Activated CD4-positive, alpha-beta memory T cell treated with anti-CD3 and anti-CD28 coated beads, Interleukin-2, amount 10 ng/mL, durations not matched to agents 7 days and 5 days (primary cell): ENCODE data around the gene USP10. TPM values are rescaled to one million over a fixed set of nuclear protein-coding genes. Genes with fewer than 3 reads are reported as not detected.

ENCODE experiments used
- CTCF ChIA-PET: fragments of 350-600 bp; sonication (Branson Sonifier 250); formaldehyde crosslinking; loops from one replicate; lab custom pipeline; 2021; ENCODE audit warnings: antibody characterized with exemption, inconsistent platforms; lab: Charles Lee
- POLR2A ChIA-PET: fragments of 350-600 bp; sonication (Branson Sonifier 250); formaldehyde crosslinking; loops from one replicate; lab custom pipeline; 2021; ENCODE audit warnings: antibody characterized with exemption; lab: Charles Lee
- DNase-seq: peaks from one replicate; pipeline ENCODE4 v3.0.0-alpha.2; 2020
- H3K27ac Mint-ChIP-seq: one replicate; pipeline ENCODE4 v1.8.0; 2021; ENCODE audit warnings: mild to moderate bottlenecking, mixed read lengths
- H3K27me3 Mint-ChIP-seq: one replicate; pipeline ENCODE4 v1.8.0; 2021; ENCODE audit warnings: mixed read lengths
- H3K36me3 Mint-ChIP-seq: one replicate; pipeline ENCODE4 v1.8.0; 2021; ENCODE audit warnings: low read depth, mixed read lengths
- H3K4me1 Mint-ChIP-seq: one replicate; pipeline ENCODE4 v1.8.0; 2021; ENCODE audit warnings: mixed read lengths
- H3K4me3 Mint-ChIP-seq: one replicate; pipeline ENCODE4 v1.8.0; 2021; ENCODE audit warnings: mild to moderate bottlenecking, mixed read lengths
- H3K9me3 Mint-ChIP-seq: one replicate; pipeline ENCODE4 v1.8.0; 2021; ENCODE audit warnings: mixed read lengths
- total RNA-seq, 2 experiments: library from RNA; stranded (reverse); gene quantifications; one replicate each; pipeline ENCODE4 v1.2.3, GENCODE V29; 2021

Gene USP10
- total RNA-seq, 2 experiments from 2014 or later = 92.2 to 94.4 TPM

DNA sequence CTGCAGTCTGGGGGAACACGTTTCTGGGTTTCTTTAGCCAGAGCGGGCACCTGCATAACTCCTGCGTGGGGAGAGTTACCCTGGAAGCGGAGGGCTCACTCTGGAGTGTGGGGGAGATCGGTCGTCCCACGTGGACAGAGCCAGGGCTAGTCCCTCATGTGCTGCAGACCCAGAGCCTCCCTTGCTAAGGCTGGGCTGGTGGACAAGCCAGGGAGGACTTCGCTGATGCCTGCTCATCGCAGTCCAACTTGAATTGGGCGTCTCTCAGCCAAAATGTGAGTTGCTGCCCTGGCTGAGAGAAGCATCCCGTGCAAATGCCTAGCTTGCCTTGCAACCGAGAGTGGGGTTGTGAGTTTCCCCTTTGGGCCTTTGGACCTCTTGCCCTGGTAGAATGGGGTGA is 121.0 kb downstream of the USP10 start:
- peaks cover 45% of the 10 kb centered on the region for H3K27me3 Mint-ChIP-seq
- CTCF ChIA-PET = no interaction called here
- POLR2A ChIA-PET = interaction anchor here (1.4 kb wide), 1 partner anchor 67 kb away, joined by 3 read pairs; no protein-coding TSS in a partner anchor

DNA sequence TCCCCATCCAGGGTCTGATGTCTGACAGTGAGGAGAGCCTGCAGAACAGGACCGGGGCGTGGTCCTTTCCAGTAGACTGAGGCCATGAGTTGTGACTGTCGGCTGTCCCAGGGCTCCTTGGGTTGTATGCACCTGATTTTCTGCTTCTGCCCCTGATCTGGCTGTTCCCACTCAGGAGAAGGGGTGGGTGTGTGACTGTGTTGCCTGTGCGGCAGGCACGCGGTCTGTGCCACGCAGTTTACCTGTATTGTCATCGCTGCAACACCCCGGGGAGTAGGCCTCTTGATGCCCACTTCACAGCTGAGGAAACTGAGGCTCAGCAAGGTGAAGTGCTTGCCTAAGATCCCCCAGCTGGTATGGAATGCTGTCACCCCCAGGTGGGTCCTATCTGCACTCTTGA is 121.4 kb downstream of the USP10 start:
- Mint-ChIP-seq H3K9me3 (no peaks in the 10 kb centered on the region), H3K27ac (no peak overlapping the region), H3K4me1 (peaks cover 6% of the 10 kb centered on the region), H3K27me3 (peaks cover 44% of the 10 kb centered on the region), H3K36me3 (no peaks in the 10 kb centered on the region), H3K4me3 (no peak overlapping the region)
- POLR2A ChIA-PET = interaction anchor here (1.4 kb wide), 1 partner anchor 68 kb away, joined by 3 read pairs; no protein-coding TSS in a partner anchor
- DNase-seq = no peak
- CTCF ChIA-PET = no interaction called here

More for the DNA sequence above, 121.0 kb downstream of the USP10 start:
- Mint-ChIP-seq H3K36me3 (no peaks in the 10 kb centered on the region), H3K4me1 (peaks cover 6% of the 10 kb centered on the region), H3K4me3 (no peak overlapping the region), H3K9me3 (no peaks in the 10 kb centered on the region), H3K27ac (no peak overlapping the region)
- DNase-seq = no peak

GRCh38 chr16:84821728-84822689 is 122.2 kb downstream of the USP10 start:
- no peak for DNase-seq
- ChIA-PET POLR2A (no interaction called here), CTCF (no interaction called here)
- H3K9me3 Mint-ChIP-seq = no peaks in the 10 kb centered on the region
- H3K4me3 Mint-ChIP-seq = no peak overlapping the region
- no peaks in the 10 kb centered on the region for H3K36me3 Mint-ChIP-seq
- H3K27me3 Mint-ChIP-seq = peaks cover 44% of the 10 kb centered on the region
- peaks cover 6% of the 10 kb centered on the region for H3K4me1 Mint-ChIP-seq
- no peak overlapping the region for H3K27ac Mint-ChIP-seq

GRCh38 chr16:84822990-84823389 is 123.2 kb downstream of the USP10 start:
- peaks cover 6% of the 10 kb centered on the region for H3K4me1 Mint-ChIP-seq
- ChIA-PET CTCF (no interaction called here), POLR2A (no interaction called here)
- H3K4me3 Mint-ChIP-seq = no peak overlapping the region
- no peak for DNase-seq
- H3K9me3 Mint-ChIP-seq = no peaks in the 10 kb centered on the region
- no peaks in the 10 kb centered on the region for H3K36me3 Mint-ChIP-seq
- H3K27me3 Mint-ChIP-seq = peaks cover 38% of the 10 kb centered on the region
- no peak overlapping the region for H3K27ac Mint-ChIP-seq

DNA sequence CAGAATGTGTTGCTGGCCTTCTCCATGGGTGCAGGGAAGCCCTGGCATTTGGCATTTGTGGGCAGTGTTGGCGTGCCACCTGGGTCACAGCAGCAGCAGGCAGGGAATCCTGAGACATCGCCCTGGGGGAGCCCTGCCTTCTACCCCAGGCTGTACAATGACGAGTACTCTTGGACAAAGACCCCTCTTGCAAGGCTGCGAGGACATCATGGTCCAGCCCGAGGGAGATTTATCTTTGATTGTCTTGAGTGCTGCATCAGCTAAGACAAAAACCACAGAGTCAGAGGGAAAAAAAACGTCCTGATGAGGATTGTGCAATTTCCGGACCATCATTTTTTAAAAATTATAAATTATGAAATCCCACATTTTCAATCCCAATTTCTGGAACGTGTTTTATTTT is 123.7 kb downstream of the USP10 start:
- peaks cover 6% of the 10 kb centered on the region for H3K4me1 Mint-ChIP-seq
- ChIA-PET POLR2A (no interaction called here), CTCF (no interaction called here)
- H3K36me3 Mint-ChIP-seq = no peaks in the 10 kb centered on the region
- H3K4me3 Mint-ChIP-seq = no peak overlapping the region
- no peak overlapping the region for H3K27ac Mint-ChIP-seq
- no peak for DNase-seq
- peaks cover 38% of the 10 kb centered on the region for H3K27me3 Mint-ChIP-seq
- no peaks in the 10 kb centered on the region for H3K9me3 Mint-ChIP-seq

DNA sequence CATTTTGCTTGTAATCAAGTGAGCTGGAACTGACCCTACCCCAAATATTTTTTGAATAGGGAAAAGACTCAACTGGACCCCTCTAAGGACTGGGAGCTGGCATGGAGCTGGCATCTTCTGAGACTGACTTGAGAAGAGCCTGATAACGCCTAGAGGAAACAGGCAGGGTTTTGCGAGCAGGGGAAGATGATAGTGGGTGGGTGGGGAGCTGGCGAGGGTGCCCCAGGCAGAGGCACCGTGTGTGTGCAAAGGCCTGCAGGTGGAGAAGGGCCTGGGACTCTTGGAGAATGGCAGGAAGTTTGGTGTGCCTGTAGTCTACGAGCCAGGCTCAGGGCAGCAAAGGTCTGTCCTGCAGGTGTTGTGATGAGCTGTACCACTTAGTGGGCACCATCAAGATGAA is 124.1 kb downstream of the USP10 start:
- DNase-seq = no peak
- H3K4me1 Mint-ChIP-seq = peaks cover 6% of the 10 kb centered on the region
- H3K27ac Mint-ChIP-seq = no peak overlapping the region
- H3K36me3 Mint-ChIP-seq = no peaks in the 10 kb centered on the region
- H3K9me3 Mint-ChIP-seq = no peaks in the 10 kb centered on the region
- POLR2A ChIA-PET = no interaction called here
- no peak overlapping the region for H3K4me3 Mint-ChIP-seq
- CTCF ChIA-PET = no interaction called here
- H3K27me3 Mint-ChIP-seq = peaks cover 33% of the 10 kb centered on the region

DNA sequence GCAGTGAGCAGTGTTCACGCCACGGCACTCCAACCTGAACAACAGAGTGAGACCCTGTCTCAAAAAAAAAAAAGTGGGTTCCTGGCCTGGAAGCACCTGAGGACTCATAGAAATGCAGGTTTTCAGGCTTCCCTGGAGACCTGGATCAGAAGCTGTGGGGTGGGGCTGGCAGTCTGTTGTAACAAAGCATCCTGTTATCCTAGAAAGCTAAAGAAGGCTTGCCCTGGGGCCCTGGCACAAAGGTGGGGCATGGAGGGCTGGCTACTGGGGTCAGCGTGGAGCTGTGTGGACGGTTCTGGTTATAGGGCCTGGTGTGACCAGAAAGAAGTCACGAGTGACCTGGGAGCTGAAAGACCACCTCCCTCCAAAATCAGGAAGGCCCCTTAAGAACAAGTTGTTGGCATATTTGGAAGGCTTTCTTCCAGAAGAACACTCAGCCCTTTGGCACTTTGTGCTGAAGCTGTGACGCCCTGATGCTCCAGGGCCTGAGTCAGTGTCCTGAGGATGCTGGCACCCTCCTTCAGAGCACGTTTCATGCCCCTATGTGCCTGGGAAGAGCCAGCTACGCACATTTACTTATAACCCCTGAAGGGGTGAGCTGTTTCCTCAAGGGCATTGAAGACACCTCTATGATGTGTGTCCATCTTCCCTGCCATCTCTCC is 126.2 kb downstream of the USP10 start:
- Mint-ChIP-seq H3K4me3 (no peak overlapping the region), H3K9me3 (no peaks in the 10 kb centered on the region), H3K27ac (no peak overlapping the region), H3K36me3 (no peaks in the 10 kb centered on the region), H3K27me3 (peaks cover 18% of the 10 kb centered on the region), H3K4me1 (no peaks in the 10 kb centered on the region)
- ChIA-PET CTCF (no interaction called here), POLR2A (no interaction called here)
- no peak for DNase-seq

DNA sequence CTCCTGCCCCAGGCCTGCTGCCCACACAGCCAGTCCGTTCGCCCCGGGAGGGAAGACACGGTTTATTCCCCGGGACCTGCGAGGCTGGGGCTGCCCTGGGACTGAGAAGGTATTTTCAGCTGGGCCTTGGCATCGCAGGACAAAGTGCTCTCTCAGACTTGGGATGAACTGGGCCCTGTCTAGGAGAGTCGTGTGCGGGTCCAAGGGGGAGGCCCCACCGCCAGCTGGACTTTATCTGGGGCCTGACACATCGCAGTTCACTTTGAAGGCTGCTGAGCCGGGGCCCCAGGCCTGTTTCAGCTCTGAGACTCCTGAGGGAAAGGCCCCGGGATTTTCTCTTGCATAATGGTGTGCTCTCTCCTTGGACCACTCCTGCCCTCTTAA is 126.8 kb downstream of the USP10 start:
- peaks cover 13% of the 10 kb centered on the region for H3K27me3 Mint-ChIP-seq
- CTCF ChIA-PET = no interaction called here

DNA sequence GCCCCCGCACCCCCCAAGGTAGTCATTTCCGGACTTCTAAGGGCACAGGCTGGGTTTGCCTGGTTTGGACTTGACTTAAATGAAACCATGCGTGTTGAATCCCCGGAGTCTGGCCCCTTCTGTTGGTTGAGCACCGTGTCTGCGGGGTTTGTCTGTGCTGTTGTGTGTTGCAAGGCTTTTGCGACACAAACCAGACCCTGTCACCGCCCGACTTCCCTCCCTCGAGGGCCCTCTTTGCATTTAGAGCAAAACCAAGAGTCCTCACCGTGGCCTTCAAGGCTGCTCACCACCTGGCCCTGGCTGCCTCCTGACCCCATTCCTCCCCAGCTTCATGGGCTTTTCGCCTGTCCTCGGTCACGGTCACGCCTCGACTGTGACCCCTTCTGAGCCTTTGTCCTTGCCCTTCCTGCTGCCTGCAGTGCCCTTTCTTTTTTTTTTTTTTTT is 127.4 kb downstream of the USP10 start:
- ChIA-PET CTCF (no interaction called here), POLR2A (no interaction called here)
- no peaks in the 10 kb centered on the region for H3K36me3 Mint-ChIP-seq
- H3K4me3 Mint-ChIP-seq = no peak overlapping the region
- peaks cover 12% of the 10 kb centered on the region for H3K27me3 Mint-ChIP-seq
- DNase-seq = no peak
- no peaks in the 10 kb centered on the region for H3K9me3 Mint-ChIP-seq
- H3K4me1 Mint-ChIP-seq = no peaks in the 10 kb centered on the region
- H3K27ac Mint-ChIP-seq = no peak overlapping the region

More for the DNA sequence above, 126.8 kb downstream of the USP10 start:
- H3K4me3 Mint-ChIP-seq = no peak overlapping the region
- POLR2A ChIA-PET = no interaction called here
- H3K27ac Mint-ChIP-seq = no peak overlapping the region
- H3K36me3 Mint-ChIP-seq = no peaks in the 10 kb centered on the region
- no peaks in the 10 kb centered on the region for H3K4me1 Mint-ChIP-seq
- DNase-seq = no peak
- no peaks in the 10 kb centered on the region for H3K9me3 Mint-ChIP-seq

DNA sequence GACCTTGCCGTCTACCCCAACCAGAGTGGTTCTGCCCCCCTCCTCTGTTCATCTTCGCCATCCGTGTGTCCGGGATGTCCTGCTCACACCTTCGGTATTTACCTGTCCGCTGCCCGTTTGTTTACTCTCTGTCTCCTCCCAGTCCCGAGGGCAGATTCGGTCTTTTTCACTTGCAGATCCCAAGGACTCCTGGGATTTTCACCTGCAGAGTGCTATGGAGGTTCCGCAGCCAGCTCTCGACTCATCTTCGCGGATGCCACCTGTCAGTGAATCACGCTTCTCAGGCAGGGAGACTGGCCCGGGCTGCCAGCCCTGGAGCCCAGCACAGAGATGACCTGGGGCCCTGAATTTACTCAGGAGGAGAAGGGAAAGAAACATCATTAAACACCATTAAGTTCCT is 128.1 kb downstream of the USP10 start:
- Mint-ChIP-seq H3K4me3 (no peak overlapping the region), H3K27me3 (peaks cover 8% of the 10 kb centered on the region), H3K27ac (no peak overlapping the region), H3K36me3 (no peaks in the 10 kb centered on the region), H3K9me3 (no peaks in the 10 kb centered on the region), H3K4me1 (no peaks in the 10 kb centered on the region)
- CTCF ChIA-PET = no interaction called here
- POLR2A ChIA-PET = no interaction called here
- DNase-seq = no peak

- POLR2A ChIA-PET = no interaction called here
- H3K27me3 Mint-ChIP-seq = peaks cover 4% of the 10 kb centered on the region
- no peaks in the 10 kb centered on the region for H3K4me1 Mint-ChIP-seq
- H3K9me3 Mint-ChIP-seq = no peaks in the 10 kb centered on the region
- CTCF ChIA-PET = no interaction called here
- H3K36me3 Mint-ChIP-seq = no peaks in the 10 kb centered on the region
- no peak overlapping the region for H3K4me3 Mint-ChIP-seq
- no peak overlapping the region for H3K27ac Mint-ChIP-seq
- DNase-seq = no peak
These were observed 128.5 kb downstream of the USP10 start for GRCh38 chr16:84828322-84828721.
